ENCODE results near the gene PEX11G. TPM values are rescaled to one million over a fixed set of nuclear protein-coding genes. Genes with fewer than 3 reads are reported as not detected.

Gene PEX11G
- total RNA-seq, 1 donor, result 2.9 TPM

DNA sequence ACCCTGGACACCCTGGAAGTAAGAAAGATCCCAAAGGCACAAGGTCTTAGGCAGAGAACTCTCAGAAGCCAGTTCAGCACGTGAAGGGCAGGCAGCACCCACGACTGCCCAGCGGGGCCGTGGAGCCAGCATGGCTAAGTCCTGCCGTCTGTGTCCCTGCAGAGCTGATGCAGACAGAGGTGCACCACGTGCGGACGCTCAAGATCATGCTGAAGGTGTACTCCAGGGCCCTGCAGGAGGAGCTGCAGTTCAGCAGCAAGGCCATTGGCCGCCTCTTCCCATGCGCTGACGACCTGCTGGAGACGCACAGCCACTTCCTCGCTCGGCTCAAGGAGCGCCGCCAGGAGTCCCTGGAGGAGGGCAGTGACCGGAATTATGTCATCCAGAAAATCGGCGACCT is 44.8 kb downstream of the PEX11G start:
- H2AFZ ChIP-seq (ENCODE audit: low read length), result no peak overlapping the region
- TF ChIP-seq, protein P1, sequence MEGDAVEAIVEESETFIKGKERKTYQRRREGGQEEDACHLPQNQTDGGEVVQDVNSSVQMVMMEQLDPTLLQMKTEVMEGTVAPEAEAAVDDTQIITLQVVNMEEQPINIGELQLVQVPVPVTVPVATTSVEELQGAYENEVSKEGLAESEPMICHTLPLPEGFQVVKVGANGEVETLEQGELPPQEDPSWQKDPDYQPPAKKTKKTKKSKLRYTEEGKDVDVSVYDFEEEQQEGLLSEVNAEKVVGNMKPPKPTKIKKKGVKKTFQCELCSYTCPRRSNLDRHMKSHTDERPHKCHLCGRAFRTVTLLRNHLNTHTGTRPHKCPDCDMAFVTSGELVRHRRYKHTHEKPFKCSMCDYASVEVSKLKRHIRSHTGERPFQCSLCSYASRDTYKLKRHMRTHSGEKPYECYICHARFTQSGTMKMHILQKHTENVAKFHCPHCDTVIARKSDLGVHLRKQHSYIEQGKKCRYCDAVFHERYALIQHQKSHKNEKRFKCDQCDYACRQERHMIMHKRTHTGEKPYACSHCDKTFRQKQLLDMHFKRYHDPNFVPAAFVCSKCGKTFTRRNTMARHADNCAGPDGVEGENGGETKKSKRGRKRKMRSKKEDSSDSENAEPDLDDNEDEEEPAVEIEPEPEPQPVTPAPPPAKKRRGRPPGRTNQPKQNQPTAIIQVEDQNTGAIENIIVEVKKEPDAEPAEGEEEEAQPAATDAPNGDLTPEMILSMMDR (IDR thresholded peaks at IDR 0.05; ENCODE audit: extremely low read depth, low read depth, low read length), result no peak
- H3K9me3 ChIP-seq (ENCODE audit: low read depth, low read length), result no peaks in the 10 kb centered on the region
- H3K4me2 ChIP-seq (ENCODE audit: insufficient read depth, low read length), result no peak overlapping the region
- H3K4me3 ChIP-seq (ENCODE audit: insufficient read depth, low read length), result no peak overlapping the region
- no peak overlapping the region for H3K27ac ChIP-seq (ENCODE audit: low read depth, low read length)
- no peak for DNase-seq (ENCODE audit: insufficient read length, low spot score, missing footprints)
- H3K27me3 ChIP-seq (ENCODE audit: insufficient read depth, low read length), result no peaks in the 10 kb centered on the region
- H3K36me3 ChIP-seq (ENCODE audit: insufficient read depth, low read length), result peaks cover 57% of the 10 kb centered on the region
- peaks cover 3% of the 10 kb centered on the region for H4K20me1 ChIP-seq (ENCODE audit: insufficient read depth, low read length)
- H3K79me2 ChIP-seq (ENCODE audit: insufficient read depth, low read length), result no peaks in the 10 kb centered on the region
- H3K4me1 ChIP-seq (ENCODE audit: insufficient read depth, low read length), result no peaks in the 10 kb centered on the region

GRCh38 chr19:7442423-7442822 is 46.4 kb downstream of the PEX11G start:
- peak; percentile 68 for DNase-seq (ENCODE audit: insufficient read length, low spot score, missing footprints)
- Histone ChIP-seq H3K4me2 (ENCODE audit: insufficient read depth, low read length) (no peak overlapping the region), H3K9me3 (ENCODE audit: low read depth, low read length) (no peaks in the 10 kb centered on the region), H3K4me1 (ENCODE audit: insufficient read depth, low read length) (no peaks in the 10 kb centered on the region), H2AFZ (ENCODE audit: low read length) (no peak overlapping the region), H4K20me1 (ENCODE audit: insufficient read depth, low read length) (peaks cover 3% of the 10 kb centered on the region), H3K36me3 (ENCODE audit: insufficient read depth, low read length) (peaks cover 47% of the 10 kb centered on the region), H3K27me3 (ENCODE audit: insufficient read depth, low read length) (no peaks in the 10 kb centered on the region), H3K79me2 (ENCODE audit: insufficient read depth, low read length) (no peaks in the 10 kb centered on the region), H3K27ac (ENCODE audit: low read depth, low read length) (no peak overlapping the region), H3K4me3 (ENCODE audit: insufficient read depth, low read length) (no peak overlapping the region)
- TF ChIP-seq, protein P1 (IDR thresholded peaks at IDR 0.05; ENCODE audit: extremely low read depth, low read depth, low read length), result no peak

DNA sequence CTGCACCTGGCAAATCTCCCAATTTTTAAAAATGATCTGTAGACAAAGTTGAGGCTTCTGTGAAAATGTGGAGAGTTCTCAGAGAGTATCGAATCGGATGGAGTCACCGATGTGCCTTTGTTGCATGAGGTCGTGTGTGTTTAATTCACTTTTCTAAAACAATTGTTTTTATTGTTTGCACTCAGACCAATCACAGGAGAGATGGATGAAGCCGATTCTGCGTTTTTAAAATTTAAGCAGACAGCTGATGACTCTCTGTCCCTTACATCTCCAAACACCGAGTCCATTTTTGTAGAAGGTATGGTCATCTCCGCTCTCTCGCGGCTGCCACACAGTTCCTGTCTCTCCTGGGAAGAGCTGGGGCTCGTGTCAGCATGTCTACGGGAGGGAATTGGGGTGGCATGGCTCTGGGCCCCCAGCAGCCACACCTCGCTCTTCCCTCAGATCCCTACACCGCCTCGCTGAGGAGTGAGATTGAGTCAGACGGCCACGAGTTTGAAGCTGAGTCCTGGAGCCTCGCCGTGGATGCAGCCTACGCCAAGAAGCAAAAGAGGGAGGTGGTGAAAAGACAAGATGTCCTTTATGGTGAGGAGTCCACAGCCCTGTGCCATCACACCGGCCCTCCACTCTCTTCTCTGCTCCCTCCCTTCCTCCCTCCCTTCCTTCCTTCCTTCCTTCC is 47.2 kb downstream of the PEX11G start:
- Histone ChIP-seq H3K27ac (ENCODE audit: low read depth, low read length) (no peak overlapping the region), H4K20me1 (ENCODE audit: insufficient read depth, low read length) (peaks cover 4% of the 10 kb centered on the region), H3K4me2 (ENCODE audit: insufficient read depth, low read length) (no peak overlapping the region), H3K9me3 (ENCODE audit: low read depth, low read length) (no peaks in the 10 kb centered on the region), H2AFZ (ENCODE audit: low read length) (no peak overlapping the region), H3K79me2 (ENCODE audit: insufficient read depth, low read length) (peaks cover 2% of the 10 kb centered on the region), H3K4me3 (ENCODE audit: insufficient read depth, low read length) (no peak overlapping the region), H3K27me3 (ENCODE audit: insufficient read depth, low read length) (no peaks in the 10 kb centered on the region), H3K4me1 (ENCODE audit: insufficient read depth, low read length) (no peaks in the 10 kb centered on the region), H3K36me3 (ENCODE audit: insufficient read depth, low read length) (peaks cover 41% of the 10 kb centered on the region)
- TF ChIP-seq, protein P1 (IDR thresholded peaks at IDR 0.05; ENCODE audit: extremely low read depth, low read depth, low read length), result no peak
- no peak for DNase-seq (ENCODE audit: insufficient read length, low spot score, missing footprints)

DNA sequence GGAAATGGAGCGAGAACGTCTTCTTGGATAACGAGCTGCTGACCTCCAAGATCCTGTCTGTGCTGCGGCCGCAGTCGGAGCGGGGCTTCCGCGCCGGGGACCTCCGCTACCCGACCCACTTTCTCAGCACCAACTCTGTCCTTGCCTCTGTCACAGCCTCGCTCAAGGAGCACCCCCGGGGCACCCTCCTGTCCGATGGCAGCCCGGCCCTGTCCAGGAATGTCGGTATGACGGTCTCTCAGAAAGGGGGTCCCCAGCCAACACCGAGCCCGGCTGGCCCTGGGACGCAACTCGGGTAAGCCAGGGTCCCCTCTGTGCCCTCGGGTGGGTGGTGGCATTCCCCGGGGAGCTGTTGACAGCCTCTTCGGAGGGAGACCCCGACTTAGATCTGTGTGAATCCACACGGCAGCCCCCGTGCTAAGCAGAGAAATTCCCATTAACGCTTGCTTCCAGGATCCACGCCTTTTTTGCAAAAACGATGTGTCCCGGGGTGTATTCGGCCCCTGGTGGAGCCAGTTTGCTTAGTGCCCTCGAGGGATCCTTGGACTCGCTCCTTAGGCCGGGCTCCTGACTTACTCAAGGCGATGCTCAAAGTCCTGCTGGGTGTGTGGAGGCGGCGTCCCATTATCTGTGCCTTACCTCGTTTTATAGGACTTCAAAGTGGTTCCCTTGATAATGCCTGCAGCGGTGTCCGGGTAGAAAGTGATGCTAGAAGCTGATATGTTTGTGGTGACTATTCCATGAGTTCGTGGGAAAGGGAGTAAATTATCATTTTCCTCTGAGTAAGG is 48.5 kb downstream of the PEX11G start:
- Histone ChIP-seq H3K4me2 (ENCODE audit: insufficient read depth, low read length) (no peak overlapping the region), H3K27me3 (ENCODE audit: insufficient read depth, low read length) (no peaks in the 10 kb centered on the region), H3K4me1 (ENCODE audit: insufficient read depth, low read length) (no peaks in the 10 kb centered on the region), H3K36me3 (ENCODE audit: insufficient read depth, low read length) (peaks cover 36% of the 10 kb centered on the region), H4K20me1 (ENCODE audit: insufficient read depth, low read length) (peaks cover 7% of the 10 kb centered on the region), H3K27ac (ENCODE audit: low read depth, low read length) (no peak overlapping the region), H3K79me2 (ENCODE audit: insufficient read depth, low read length) (peaks cover 4% of the 10 kb centered on the region), H3K9me3 (ENCODE audit: low read depth, low read length) (no peaks in the 10 kb centered on the region), H3K4me3 (ENCODE audit: insufficient read depth, low read length) (no peak overlapping the region), H2AFZ (ENCODE audit: low read length) (no peak overlapping the region)
- TF ChIP-seq, protein P1 (IDR thresholded peaks at IDR 0.05; ENCODE audit: extremely low read depth, low read depth, low read length), result no peak
- no peak for DNase-seq (ENCODE audit: insufficient read length, low spot score, missing footprints)

Measured in osteoblast (primary cell).